Stimulated activated CD8-positive, alpha-beta memory T cell treated with anti-CD3 and anti-CD28 coated beads, Interleukin-4, amount 100 ng/mL, for 48 hours (primary cell): ENCODE measurements around the gene SART1.
A peak's percentile ranks its signal among the peaks of the same experiment; 100 is the strongest.

Experiments used
- DNase-seq: peaks from one replicate; pipeline ENCODE4 v3.0.0-alpha.2; 2020

SART1 gene

DNA sequence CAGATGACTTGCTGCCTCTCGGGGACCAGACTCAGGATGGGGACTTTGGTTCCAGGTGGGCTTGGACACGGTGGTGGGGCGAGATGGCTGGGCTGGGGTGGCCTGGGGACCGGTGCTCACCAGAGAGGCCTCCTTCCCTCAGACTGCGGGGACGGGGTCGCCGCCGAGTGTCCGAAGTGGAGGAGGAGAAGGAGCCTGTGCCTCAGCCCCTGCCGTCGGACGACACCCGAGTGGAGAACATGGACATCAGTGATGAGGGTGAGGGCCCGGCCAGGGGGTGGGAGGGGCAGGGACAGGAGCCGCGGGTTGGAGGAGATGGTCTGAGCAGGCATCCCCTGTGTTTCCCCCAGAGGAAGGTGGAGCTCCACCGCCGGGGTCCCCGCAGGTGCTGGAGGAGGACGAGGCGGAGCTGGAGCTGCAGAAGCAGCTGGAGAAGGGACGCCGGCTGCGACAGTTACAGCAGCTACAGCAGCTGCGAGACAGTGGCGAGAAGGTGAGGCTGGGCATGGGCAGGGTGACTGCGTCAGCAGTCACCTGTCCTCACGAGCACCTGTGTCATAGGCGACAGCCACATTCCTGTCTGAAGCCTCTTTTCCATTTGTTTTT lies 5.9 kb downstream of the SART1 start:
- DNase-seq = no peak

- DNase-seq = no peak
These were observed 7.3 kb downstream of the SART1 start for GRCh38 chr11:65968600-65969482.

DNA sequence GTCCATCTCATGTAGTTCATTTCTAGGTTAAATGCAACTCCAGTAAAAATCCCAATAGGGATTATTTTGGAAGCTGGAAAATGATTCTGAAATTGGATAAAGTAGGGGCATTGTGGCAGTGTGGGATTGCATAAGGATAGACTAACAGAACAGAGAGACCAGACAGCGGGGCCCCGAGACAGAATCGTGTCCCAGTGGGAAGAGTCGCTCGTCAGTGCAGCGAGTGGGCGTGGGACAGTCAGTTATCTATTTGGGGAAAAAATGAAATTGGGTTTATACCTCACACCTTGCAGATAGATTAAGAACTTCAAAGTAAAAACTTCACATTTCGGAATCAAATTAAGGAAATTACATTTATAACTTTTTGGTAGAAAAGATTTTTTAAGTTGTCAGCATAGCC lies 10.6 kb downstream of the SART1 start:
- DNase-seq = no peak

GRCh38 chr11:65973439-65974110 lies 12.0 kb downstream of the SART1 start:
- no peak for DNase-seq

DNA sequence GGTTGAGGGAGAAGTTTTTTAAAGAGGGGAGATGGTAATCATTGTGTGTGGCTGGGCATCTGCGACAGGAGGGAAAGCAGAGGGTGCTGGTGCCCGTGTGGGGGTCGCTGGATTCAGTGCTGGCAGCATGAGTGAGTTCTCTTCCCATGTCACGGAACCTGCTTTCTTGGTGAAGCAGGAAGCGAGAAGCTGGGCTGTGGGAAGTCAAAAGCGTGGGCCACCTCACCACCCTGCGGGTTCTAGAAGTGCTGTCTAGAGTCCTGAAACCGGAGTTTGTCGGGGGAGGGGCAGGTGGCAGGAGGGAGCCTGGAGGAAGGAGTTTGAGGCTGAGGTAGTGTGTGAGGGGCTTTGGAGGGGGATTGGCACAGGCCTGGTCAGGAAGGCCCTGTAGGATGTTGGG lies 14.2 kb downstream of the SART1 start:
- no peak for DNase-seq

DNA sequence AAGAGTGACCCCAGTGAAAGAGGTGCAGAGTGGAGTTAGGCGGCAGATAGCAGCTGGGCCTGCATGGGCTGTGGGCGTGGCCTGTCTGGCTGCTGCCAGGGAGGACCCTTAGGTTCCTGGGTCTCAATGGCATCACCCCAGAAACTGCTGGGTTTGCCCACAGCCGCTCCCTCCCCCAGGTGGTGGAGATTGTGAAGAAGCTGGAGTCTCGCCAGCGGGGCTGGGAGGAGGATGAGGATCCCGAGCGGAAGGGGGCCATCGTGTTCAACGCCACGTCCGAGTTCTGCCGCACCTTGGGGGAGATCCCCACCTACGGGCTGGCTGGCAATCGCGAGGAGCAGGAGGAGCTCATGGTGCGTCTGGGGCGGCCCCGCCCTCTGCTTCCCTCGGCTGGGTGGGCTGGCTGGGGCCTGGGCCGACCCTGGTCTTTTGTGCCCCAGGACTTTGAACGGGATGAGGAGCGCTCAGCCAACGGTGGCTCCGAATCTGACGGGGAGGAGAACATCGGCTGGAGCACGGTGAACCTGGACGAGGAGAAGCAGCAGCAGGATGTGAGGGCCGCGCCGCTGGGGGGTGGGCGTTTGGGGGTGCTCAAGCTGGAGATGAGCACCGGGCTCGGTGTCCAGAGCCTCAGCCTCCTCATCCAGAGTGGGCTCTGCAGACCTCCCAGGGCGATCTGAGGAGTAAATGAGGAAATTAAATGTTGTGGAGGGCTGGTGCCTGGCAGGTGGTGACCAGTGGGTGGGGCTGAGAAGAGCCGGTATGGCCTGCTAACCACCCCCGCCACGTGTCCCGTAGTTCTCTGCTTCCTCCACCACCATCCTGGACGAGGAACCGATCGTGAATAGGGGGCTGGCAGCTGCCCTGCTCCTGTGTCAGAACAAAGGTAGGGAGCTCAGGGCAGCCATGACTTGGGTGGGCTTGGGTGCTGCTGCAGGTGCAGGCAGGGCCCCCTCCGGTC lies 15.0 kb downstream of the SART1 start:
- DNase-seq = no peak

DNA sequence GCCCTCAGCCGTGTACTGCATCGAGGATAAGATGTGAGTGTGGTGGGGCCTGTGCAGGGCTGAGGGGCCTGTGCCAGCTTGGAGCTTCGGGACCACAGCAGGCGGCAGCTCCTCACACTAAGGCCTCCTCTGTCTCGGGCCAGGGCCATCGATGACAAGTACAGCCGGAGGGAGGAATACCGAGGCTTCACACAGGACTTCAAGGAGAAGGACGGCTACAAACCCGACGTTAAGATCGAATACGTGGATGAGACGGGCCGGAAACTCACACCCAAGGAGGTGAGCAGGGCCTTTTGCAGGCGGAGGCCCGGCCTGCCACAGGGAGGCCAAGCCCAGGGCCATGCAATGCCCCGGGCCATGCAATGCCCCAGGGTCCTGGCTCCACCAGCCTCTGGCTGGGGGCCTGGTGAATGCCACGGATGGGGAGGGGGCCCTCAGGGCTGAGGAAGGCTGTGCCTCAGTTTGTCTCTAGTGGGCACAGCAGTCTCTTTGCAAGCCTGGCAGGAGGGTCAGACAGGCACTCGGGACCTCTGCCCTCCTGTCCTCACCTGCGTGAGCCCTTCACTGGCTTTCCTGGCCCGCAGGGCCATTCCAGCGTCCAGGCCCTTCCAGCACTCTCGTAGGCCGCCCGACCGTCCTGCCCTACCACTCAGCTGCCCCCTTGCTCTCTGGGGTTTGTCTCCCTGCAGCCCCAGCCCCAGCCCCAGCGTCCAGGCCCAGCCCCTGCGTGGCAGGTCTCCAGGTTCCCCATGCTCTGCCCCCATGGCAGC lies 16.3 kb downstream of the SART1 start:
- DNase-seq = no peak

DNA sequence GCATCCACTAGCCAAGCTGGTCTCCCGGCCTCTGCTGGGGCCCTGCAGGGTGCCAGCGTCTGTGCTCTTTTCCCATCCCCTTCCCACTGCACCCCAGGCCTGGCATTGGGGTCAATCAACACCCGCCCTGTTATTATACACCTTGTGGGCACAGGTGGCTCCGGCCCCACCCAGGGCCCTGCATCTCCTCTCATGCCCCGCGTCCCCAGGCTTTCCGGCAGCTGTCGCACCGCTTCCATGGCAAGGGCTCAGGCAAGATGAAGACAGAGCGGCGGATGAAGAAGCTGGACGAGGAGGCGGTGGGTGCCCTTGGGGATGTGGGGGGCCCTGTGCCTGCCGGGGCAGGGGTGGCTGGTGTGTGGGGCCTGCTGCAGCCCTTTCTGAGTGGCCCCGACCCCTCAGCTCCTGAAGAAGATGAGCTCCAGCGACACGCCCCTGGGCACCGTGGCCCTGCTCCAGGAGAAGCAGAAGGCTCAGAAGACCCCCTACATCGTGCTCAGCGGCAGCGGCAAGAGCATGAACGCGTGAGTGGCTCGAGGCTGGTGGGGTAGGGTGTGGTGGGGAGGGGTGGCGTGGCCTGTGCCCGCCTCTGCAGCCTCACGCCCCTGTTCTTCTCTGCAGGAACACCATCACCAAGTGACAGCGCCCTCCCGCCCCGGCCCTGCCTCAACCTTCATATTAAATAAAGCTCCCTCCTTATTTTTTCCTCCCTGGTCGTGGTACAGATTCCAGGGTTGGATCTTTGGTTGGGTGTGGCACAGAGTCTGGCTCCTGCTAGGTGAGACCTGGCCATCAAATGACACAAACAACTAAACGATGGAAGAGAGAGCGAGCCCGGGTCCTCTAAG lies 17.1 kb downstream of the SART1 start:
- no peak for DNase-seq

DNA sequence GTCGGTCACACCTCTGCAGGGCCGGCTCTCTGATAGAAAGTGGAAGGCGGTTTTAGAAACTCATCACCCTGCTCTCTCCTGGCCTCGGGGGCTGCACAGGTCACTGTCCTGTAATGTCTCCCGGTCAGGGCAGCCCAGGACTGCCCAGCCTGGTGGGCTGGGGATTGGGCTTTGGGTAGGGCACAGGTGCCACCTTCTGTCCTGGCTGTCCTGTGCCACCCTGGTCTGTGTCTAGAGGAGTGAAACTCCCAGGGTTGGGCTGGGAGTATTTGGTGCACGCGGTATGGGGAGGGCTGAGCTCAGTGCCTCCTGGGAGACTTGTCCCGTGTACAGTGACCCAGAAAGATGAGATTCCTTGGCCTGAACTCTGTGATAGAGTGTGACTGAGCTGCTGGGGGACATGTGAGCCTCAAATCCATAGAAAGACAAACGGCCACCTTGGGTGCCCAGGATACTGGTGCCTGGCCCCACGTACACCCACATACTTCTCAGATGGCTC lies 17.8 kb downstream of the SART1 start:
- DNase-seq = no peak

DNA sequence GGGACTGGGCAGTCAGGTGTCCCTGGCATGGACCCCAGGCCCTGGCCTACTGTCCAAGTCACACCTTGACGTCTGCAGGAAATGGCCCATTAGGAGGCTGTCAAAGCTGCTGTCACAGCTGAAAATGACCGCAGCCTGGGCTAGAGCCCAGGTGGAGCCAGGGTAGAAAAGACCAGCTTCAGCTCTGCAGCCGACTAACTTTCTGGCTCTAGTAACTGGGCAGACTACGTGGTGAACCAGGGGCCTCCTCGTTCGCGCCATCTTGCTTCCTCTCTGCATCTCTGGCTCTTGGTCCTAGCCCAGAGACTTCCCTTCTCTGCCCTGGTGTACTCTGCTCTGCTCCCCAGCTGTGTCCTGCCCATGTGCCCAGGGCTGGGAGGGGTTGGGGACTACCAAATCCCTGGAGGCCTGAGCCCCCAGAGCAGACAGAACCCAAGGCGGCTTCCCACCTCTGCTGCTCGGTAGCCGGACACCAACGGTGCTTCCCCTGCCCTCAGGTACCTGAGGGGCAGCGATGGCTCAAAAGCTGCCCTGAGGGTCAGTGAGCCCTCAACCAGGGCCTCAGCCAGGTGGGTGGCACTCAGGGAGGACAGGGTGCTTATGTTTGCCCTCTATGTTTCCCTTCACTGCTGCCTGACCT lies 19.7 kb downstream of the SART1 start:
- DNase-seq = no peak

- DNase-seq = no peak
These were observed 20.7 kb downstream of the SART1 start for GRCh38 chr11:65981972-65982823.

GRCh38 chr11:65982824-65983588 lies 21.5 kb downstream of the SART1 start:
- no peak for DNase-seq

DNA sequence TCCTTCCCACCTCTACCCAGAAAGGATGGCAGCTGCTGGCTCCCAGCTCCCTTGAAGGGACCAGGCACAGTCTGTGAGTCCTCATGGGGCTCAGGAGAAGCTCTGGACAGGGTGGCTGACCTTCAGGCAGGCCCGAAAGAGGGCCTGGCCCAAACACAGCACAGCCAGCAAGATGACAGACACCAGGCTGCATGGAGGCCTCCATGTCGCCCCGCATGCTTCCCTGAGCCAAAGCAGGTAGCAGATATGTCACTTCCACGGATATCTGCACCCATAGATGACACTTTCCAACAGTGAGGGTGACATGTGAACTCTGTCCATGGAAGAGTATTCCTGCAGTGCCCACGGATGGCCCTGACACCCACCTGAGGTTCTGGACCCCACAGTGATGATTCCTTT lies 22.1 kb downstream of the SART1 start:
- DNase-seq = no peak

DNA sequence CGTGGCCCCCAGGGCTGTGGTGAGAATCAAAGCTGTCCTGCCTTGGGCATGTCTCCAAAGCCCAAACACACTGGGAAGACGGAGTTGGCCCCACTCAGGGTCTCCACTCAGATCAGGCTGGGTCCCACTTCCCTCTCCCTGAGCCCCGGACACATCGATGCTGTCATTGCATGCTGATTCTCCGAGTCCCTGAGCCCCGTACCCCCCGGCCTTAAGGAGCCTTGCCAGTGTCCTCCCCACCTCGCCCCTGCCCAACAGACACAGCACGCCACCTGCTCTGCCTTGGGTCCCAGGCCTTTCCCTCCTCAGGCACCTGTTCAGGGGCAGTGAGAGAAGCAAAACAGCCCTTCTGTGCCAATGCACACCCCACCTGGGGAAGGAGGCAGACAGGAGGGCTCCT lies 25.8 kb downstream of the SART1 start:
- no peak for DNase-seq

GRCh38 chr11:65988791-65989592 lies 27.5 kb downstream of the SART1 start:
- peak; percentile 91 for DNase-seq

- no peak for DNase-seq
These were observed 30.5 kb downstream of the SART1 start for GRCh38 chr11:65992056-65992455.

- DNase-seq = no peak
These were observed 35.8 kb downstream of the SART1 start for GRCh38 chr11:65997286-65997685.
